ENCODE measurements around the gene VAV2. TPM values are rescaled to one million over a fixed set of nuclear protein-coding genes. Genes with fewer than 3 reads are reported as not detected.

VAV2 gene
- polyA plus RNA-seq, 1 of the 3 experiments (the other 2 are of a cell fraction), result 14.9 TPM

DNA sequence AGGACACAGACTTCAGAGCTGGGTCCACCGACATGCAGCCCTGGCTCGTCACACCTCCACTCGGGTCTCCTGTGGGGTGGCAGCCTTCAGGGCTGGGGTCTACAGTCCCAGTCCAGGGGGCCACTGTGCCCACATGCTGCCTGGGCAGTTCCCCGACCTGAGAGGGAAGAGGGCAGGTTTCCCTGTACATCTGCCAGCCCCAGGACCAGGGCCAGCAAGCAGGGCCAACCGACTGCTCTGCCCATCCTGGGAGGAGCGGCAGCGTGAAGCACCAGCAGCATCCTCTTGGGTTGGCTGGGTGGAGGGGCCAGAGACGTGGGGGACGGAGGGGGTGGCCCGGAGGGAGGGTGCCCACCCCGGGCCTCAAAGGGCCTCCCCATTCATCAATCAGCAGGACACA is 133.4 kb downstream of the VAV2 start:
- WGBS (ENCODE audit: low lambda C conversion rate), result 93% methylated on average over 4 of the region's 11 CpGs

DNA sequence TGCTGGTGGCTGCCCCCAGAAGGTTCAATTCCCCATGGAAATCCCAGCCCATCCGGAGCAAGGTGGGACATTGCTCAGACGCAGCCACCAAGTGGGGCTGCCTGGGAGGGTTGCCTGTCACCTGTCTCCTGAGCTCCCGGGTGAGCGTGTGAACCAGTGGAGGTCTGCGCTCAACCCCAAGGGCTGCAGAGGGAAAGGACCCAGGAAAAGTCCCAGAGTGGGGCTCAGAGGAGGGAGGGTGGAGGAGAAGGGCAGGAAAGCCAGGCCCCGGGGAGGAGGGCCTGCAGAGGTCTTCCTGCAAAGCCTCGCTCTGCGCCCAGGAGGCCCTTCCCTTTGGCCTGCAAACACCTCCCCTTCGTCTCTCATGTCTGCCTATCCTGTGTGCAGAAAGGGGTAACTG is 134.5 kb downstream of the VAV2 start:
- WGBS (ENCODE audit: low lambda C conversion rate), result 92% methylated on average over 7 of the region's 9 CpGs
- Histone ChIP-seq H3K9me2 (no peaks in the 10 kb centered on the region), H3K4me1 (ENCODE audit: control insufficient read depth in 1 of 2, insufficient read depth in 2 of 2, low read depth in 1 of 2, low read length in 1 of 2) (peaks cover 0 to 9% of the 10 kb centered on the region in 2 experiments; a peak in 1 of 4 replicates), H2AFZ (ENCODE audit: low read depth) (no peak overlapping the region), H3K4me2 (no peak overlapping the region), H4K20me1 (ENCODE audit: insufficient read depth) (peaks cover 29% of the 10 kb centered on the region), H3K4me3 (ENCODE audit: low read depth in 2 of 2, low read length in 1 of 2) (no peak overlapping the region), H3K9ac (no peak overlapping the region), H3K36me3 (replicated peaks in 1 of 2; ENCODE audit: control insufficient read depth in 1 of 2, insufficient read depth in 2 of 2, low read length in 1 of 2) (no peaks in the 10 kb centered on the region), H3K27me3 (ENCODE audit: insufficient read depth) (no peaks in the 10 kb centered on the region), H3K27ac (ENCODE audit: low read depth in 2 of 2, low read length in 1 of 2) (no peak overlapping the region), H3F3A (replicated peaks; ENCODE audit: insufficient read depth) (peaks cover 3% of the 10 kb centered on the region), H3K79me2 (ENCODE audit: insufficient read depth) (peaks cover 39% of the 10 kb centered on the region), H3K9me3 (no peaks in the 10 kb centered on the region)
- no peak for DNase-seq
- TF ChIP-seq, protein P1, sequence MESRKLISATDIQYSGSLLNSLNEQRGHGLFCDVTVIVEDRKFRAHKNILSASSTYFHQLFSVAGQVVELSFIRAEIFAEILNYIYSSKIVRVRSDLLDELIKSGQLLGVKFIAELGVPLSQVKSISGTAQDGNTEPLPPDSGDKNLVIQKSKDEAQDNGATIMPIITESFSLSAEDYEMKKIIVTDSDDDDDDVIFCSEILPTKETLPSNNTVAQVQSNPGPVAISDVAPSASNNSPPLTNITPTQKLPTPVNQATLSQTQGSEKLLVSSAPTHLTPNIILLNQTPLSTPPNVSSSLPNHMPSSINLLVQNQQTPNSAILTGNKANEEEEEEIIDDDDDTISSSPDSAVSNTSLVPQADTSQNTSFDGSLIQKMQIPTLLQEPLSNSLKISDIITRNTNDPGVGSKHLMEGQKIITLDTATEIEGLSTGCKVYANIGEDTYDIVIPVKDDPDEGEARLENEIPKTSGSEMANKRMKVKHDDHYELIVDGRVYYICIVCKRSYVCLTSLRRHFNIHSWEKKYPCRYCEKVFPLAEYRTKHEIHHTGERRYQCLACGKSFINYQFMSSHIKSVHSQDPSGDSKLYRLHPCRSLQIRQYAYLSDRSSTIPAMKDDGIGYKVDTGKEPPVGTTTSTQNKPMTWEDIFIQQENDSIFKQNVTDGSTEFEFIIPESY (IDR thresholded peaks at IDR 0.05; ENCODE audit: borderline replicate concordance, low read depth), result no peak
- TF ChIP-seq EP300 (IDR thresholded peaks at IDR 0.05; ENCODE audit: borderline replicate concordance in 1 of 2, low read depth in 1 of 2, low read length in 1 of 2), result no peak
- TF ChIP-seq CHD2 (IDR thresholded peaks at IDR 0.05; ENCODE audit: low read length, partially characterized antibody), result no peak
- no peak for TF ChIP-seq YY1 (IDR thresholded peaks at IDR 0.05; ENCODE audit: low read depth)
- no peak for TF ChIP-seq JUND (IDR thresholded peaks at IDR 0.05)
- TF ChIP-seq POLR2AphosphoS5 (IDR thresholded peaks at IDR 0.05; ENCODE audit: low read depth, low read length), result no peak
- POLR2A ChIA-PET, result no interaction called here
- CTCF ChIA-PET, result interaction anchor here (0.6 to 1.0 kb wide), 2 partner anchors 12 to 136 kb away, joined by 3 read pairs; no protein-coding TSS in a partner anchor

More for the DNA sequence above, 133.4 kb downstream of the VAV2 start:
- H3K4me3 ChIP-seq (ENCODE audit: low read depth in 2 of 2, low read length in 1 of 2), result no peak overlapping the region
- no peak overlapping the region for H3K9ac ChIP-seq
- H4K20me1 ChIP-seq (ENCODE audit: insufficient read depth), result peaks cover 20% of the 10 kb centered on the region
- H3K27me3 ChIP-seq (ENCODE audit: insufficient read depth), result no peaks in the 10 kb centered on the region
- no peaks in the 10 kb centered on the region for H3K9me2 ChIP-seq
- no peaks in the 10 kb centered on the region for H3K36me3 ChIP-seq (replicated peaks in 1 of 2; ENCODE audit: control insufficient read depth in 1 of 2, insufficient read depth in 2 of 2, low read length in 1 of 2)
- TF ChIP-seq, protein P2, sequence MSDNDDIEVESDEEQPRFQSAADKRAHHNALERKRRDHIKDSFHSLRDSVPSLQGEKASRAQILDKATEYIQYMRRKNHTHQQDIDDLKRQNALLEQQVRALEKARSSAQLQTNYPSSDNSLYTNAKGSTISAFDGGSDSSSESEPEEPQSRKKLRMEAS (IDR thresholded peaks at IDR 0.05; ENCODE audit: low read depth), result no peak
- TF ChIP-seq JUND (IDR thresholded peaks at IDR 0.05) (no peak), CHD2 (IDR thresholded peaks at IDR 0.05; ENCODE audit: low read length, partially characterized antibody) (no peak), GATA2 (CRISPR knock-in tag; IDR thresholded peaks at IDR 0.05) (no peak)
- no peak for DNase-seq
- H3K9me3 ChIP-seq, result no peaks in the 10 kb centered on the region
- H2AFZ ChIP-seq (ENCODE audit: low read depth), result no peak overlapping the region
- H3K4me1 ChIP-seq (ENCODE audit: control insufficient read depth in 1 of 2, insufficient read depth in 2 of 2, low read depth in 1 of 2, low read length in 1 of 2), result peaks cover 0 to 3% of the 10 kb centered on the region in 2 experiments; a peak in 1 of 4 replicates
- H3K79me2 ChIP-seq (ENCODE audit: insufficient read depth), result peaks cover 44% of the 10 kb centered on the region
- peaks cover 3% of the 10 kb centered on the region for H3F3A ChIP-seq (replicated peaks; ENCODE audit: insufficient read depth)
- CTCF ChIA-PET, result no interaction called here
- POLR2A ChIA-PET, result no interaction called here
- H3K4me2 ChIP-seq, result no peak overlapping the region
- H3K27ac ChIP-seq (ENCODE audit: low read depth in 2 of 2, low read length in 1 of 2), result no peak overlapping the region

DNA sequence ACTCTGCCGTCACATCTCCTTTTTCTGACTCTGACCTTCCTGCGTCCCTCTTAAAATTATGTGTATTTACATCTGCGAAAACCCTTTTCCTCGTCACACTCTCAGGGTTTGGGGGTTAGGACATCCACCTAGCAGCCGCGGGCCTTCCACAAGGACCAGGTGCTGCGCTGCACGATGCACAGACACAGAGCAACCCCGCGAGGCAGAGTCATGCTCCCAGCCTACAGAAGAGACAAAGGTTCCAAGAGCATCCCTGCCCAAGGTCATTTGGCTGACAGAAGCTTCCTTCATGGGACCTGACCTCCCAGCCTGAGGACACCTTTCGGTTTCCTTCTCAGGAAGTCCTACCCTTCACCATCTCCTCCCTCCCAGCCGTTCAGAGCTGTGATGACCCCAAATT is 135.3 kb downstream of the VAV2 start:
- WGBS (ENCODE audit: low lambda C conversion rate), result 95% methylated on average over 12 of the region's 12 CpGs
- TF ChIP-seq RXRA (IDR thresholded peaks at IDR 0.05; ENCODE audit: borderline replicate concordance, low read depth) (no peak), MXI1 (IDR thresholded peaks at IDR 0.05; ENCODE audit: low read depth, low read length) (no peak), RAD21 (IDR thresholded peaks at IDR 0.05; ENCODE audit: low read length) (no peak), RFX5 (IDR thresholded peaks at IDR 0.05; ENCODE audit: low read length) (no peak), JUND (IDR thresholded peaks at IDR 0.05) (no peak), ELF1 (IDR thresholded peaks at IDR 0.05) (no peak), GABPA (IDR thresholded peaks at IDR 0.05; ENCODE audit: low read depth) (no peak), NRF1 (IDR thresholded peaks at IDR 0.05; ENCODE audit: low read depth, low read length) (no peak), SMC3 (IDR thresholded peaks at IDR 0.05; ENCODE audit: low read depth, low read length) (no peak), NFIC (IDR thresholded peaks at IDR 0.05; ENCODE audit: borderline replicate concordance) (no peak), POLR2AphosphoS5 (IDR thresholded peaks at IDR 0.05; ENCODE audit: low read depth, low read length) (no peak)
- TF ChIP-seq, protein P2 (IDR thresholded peaks at IDR 0.05; ENCODE audit: low read depth), result no peak
- TF ChIP-seq, protein P3, sequence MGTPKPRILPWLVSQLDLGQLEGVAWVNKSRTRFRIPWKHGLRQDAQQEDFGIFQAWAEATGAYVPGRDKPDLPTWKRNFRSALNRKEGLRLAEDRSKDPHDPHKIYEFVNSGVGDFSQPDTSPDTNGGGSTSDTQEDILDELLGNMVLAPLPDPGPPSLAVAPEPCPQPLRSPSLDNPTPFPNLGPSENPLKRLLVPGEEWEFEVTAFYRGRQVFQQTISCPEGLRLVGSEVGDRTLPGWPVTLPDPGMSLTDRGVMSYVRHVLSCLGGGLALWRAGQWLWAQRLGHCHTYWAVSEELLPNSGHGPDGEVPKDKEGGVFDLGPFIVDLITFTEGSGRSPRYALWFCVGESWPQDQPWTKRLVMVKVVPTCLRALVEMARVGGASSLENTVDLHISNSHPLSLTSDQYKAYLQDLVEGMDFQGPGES (IDR thresholded peaks at IDR 0.05; ENCODE audit: low read depth, low read length), result no peak
- peaks cover 25% of the 10 kb centered on the region for H4K20me1 ChIP-seq (ENCODE audit: insufficient read depth)
- CTCF ChIA-PET, result interaction anchor here (0.6 to 1.0 kb wide), 2 partner anchors 13 to 136 kb away, joined by 3 read pairs; no protein-coding TSS in a partner anchor
- no peak overlapping the region for H3K9ac ChIP-seq
- no peaks in the 10 kb centered on the region for H3K27me3 ChIP-seq (ENCODE audit: insufficient read depth)
- H3K79me2 ChIP-seq (ENCODE audit: insufficient read depth), result peaks cover 32% of the 10 kb centered on the region
- H3K9me2 ChIP-seq, result no peaks in the 10 kb centered on the region
- no peak for DNase-seq
- H3K36me3 ChIP-seq (replicated peaks in 1 of 2; ENCODE audit: control insufficient read depth in 1 of 2, insufficient read depth in 2 of 2, low read length in 1 of 2), result no peaks in the 10 kb centered on the region
- POLR2A ChIA-PET, result no interaction called here
- H2AFZ ChIP-seq (ENCODE audit: low read depth), result no peak overlapping the region
- peaks cover 0 to 11% of the 10 kb centered on the region in 2 experiments; a peak in 1 of 4 replicates for H3K4me1 ChIP-seq (ENCODE audit: control insufficient read depth in 1 of 2, insufficient read depth in 2 of 2, low read depth in 1 of 2, low read length in 1 of 2)
- H3F3A ChIP-seq (replicated peaks; ENCODE audit: insufficient read depth), result peaks cover 3% of the 10 kb centered on the region
- no peak overlapping the region for H3K27ac ChIP-seq (ENCODE audit: low read depth in 2 of 2, low read length in 1 of 2)
- H3K4me2 ChIP-seq, result no peak overlapping the region
- no peaks in the 10 kb centered on the region for H3K9me3 ChIP-seq
- H3K4me3 ChIP-seq (ENCODE audit: low read depth in 2 of 2, low read length in 1 of 2), result no peak overlapping the region

Data from SK-N-SH (cell line).